K562 (cell line): Measurements from ENCODE around the gene PRKAA1. TPM values are rescaled to one million over a fixed set of nuclear protein-coding genes. Genes with fewer than 3 reads are reported as not detected.
A peak's percentile ranks its signal among the peaks of the same experiment; 100 is the strongest.

ENCODE experiments used
- BDP1 ChIP-seq: IDR thresholded peaks from 3 replicates; pipeline ENCODE4 v1.6.1; 2011; ENCODE audit not compliant: insufficient read length, insufficient read depth
- BHLHE40 ChIP-seq: IDR thresholded peaks from 2 replicates; pipeline ENCODE4 v1.6.1; 2011; ENCODE audit warnings: low read length, improper control_type of control experiment
- BMI1 ChIP-seq: fragments of 150-350 bp; IDR thresholded peaks from 2 replicates; pipeline ENCODE4 v1.6.1; 2014; ENCODE audit warnings: low read length
- BRF1 ChIP-seq: IDR thresholded peaks from 3 replicates; pipeline ENCODE4 v1.6.1; 2011; ENCODE audit warnings: borderline replicate concordance, mild to moderate bottlenecking; ENCODE audit not compliant: insufficient read length; ENCODE audit errors: extremely low read depth
- CBFA2T3 ChIP-seq: fragments of 450-650 bp; IDR thresholded peaks from 2 replicates; pipeline ENCODE4 v1.6.1; 2017
- COPS2 ChIP-seq: fragments of 450-650 bp; conservative IDR thresholded peaks from 2 replicates; pipeline ENCODE4 v1.6.1; 2016; ENCODE audit warnings: mild to moderate bottlenecking, moderate library complexity
- JUN ChIP-seq, 2 experiments: sonication (generic) in 1 of 2; formaldehyde crosslinking in 1 of 2; IDR thresholded peaks; 2 replicates each; pipeline versions ENCODE4 v1.6.1 to v1.8.0; 2012 to 2022; ENCODE audit warnings: borderline replicate concordance in 2 of 2, mild to moderate bottlenecking in 2 of 2, improper control_type of control experiment in 1 of 2, low read depth in 1 of 2, low read length in 1 of 2, missing genetic modification reagents in 1 of 2
- LEF1 ChIP-seq: fragments of 450-650 bp; IDR thresholded peaks from 2 replicates; pipeline ENCODE4 v1.6.1; 2016; ENCODE audit warnings: mild to moderate bottlenecking
- MEF2A ChIP-seq: IDR thresholded peaks from 2 replicates; pipeline ENCODE4 v1.6.1; 2011; ENCODE audit warnings: low read depth, mild to moderate bottlenecking, low read length, moderate library complexity; ENCODE audit not compliant: control insufficient read depth
- MEF2D ChIP-seq: conservative IDR thresholded peaks from 2 replicates; pipeline ENCODE4 v1.6.1; 2016; ENCODE audit warnings: low read depth, missing genetic modification characterization, missing compliant biosample characterization
- MXI1 ChIP-seq: IDR thresholded peaks from 2 replicates; pipeline ENCODE4 v1.6.1; 2011; ENCODE audit warnings: low read depth, mild to moderate bottlenecking, improper control_type of control experiment, low read length
- MYNN ChIP-seq, 2 experiments: sonication (generic); formaldehyde crosslinking in 1 of 2; IDR thresholded peaks; 2 replicates each; pipeline versions ENCODE4 v1.5.0 to v1.6.1; 2016 to 2020; ENCODE audit warnings: antibody characterized with exemption in 1 of 2, missing genetic modification reagents in 1 of 2
- STAT5B ChIP-seq: fragments of 250-450 bp; sonication (Bioruptor Pico); IDR thresholded peaks from 2 replicates; pipeline ENCODE4 v1.8.0; 2021; ENCODE audit warnings: mild to moderate bottlenecking, inconsistent platforms
- TEAD4 ChIP-seq, 2 experiments: sonication (generic) in 1 of 2; formaldehyde crosslinking in 1 of 2; IDR thresholded peaks; 2 replicates each; pipeline versions ENCODE4 v1.6.1 to v1.8.0; 2012 to 2022; ENCODE audit warnings: borderline replicate concordance in 1 of 2, inconsistent platforms in 1 of 2, low read length in 1 of 2, mild to moderate bottlenecking in 1 of 2, missing genetic modification reagents in 1 of 2
- TSC22D4 ChIP-seq: fragments of 450-650 bp; IDR thresholded peaks from 2 replicates; pipeline ENCODE4 v1.6.1; 2016; ENCODE audit warnings: missing genetic modification characterization, missing biosample characterization, control low read depth
- ZNF780A ChIP-seq: fragments of 250-450 bp; sonication (Bioruptor Pico); IDR thresholded peaks from 2 replicates; pipeline ENCODE4 v1.5.0; 2021; ENCODE audit warnings: mild to moderate bottlenecking
- polyA plus RNA-seq, 8 experiments: library from polyadenylated mRNA; depleted of rRNA in 4 of 8; stranded (reverse) in 5 of 8; unstranded in 3 of 8; fragments of >200 nt; fragmentation: Nextera tagmentation in 2 of 8; fragmentation: Illumina TruSeq in 1 of 8; extraction: Ambion mirVana in 2 of 8; extraction: Trizol in 1 of 8; gene quantifications; 2 replicates each; pipeline versions ENCODE4 v1.2.1 to v1.2.3, GENCODE V29; 2011 to 2014; ENCODE audit warnings: inconsistent platforms in 1 of 8, missing spikeins in 1 of 8
- total RNA-seq, 7 experiments: library from RNA; depleted of rRNA in 6 of 7; stranded (reverse); fragments of >200 nt in 6 of 7; fragmentation: Illumina TruSeq in 2 of 7; extraction: Trizol in 2 of 7; gene quantifications; 2 replicates each; pipeline versions ENCODE4 v1.2.1 to v1.2.3, GENCODE V29; 2011 to 2021; ENCODE audit warnings: low replicate concordance in 1 of 7
- TF ChIP-seq, protein P1 (sequence below): fragments of 450-650 bp; formaldehyde crosslinking; IDR thresholded peaks from 2 replicates; pipeline ENCODE4 v1.4.0; 2020; ENCODE audit warnings: mild to moderate bottlenecking, moderate library complexity
- TF ChIP-seq, protein P2 (sequence below): fragments of 450-650 bp; IDR thresholded peaks from 2 replicates; pipeline ENCODE4 v1.6.1; 2018; ENCODE audit not compliant: partially characterized antibody
- TF ChIP-seq, protein P3 (sequence below): fragments of 250-450 bp; sonication (Bioruptor Pico); IDR thresholded peaks from 2 replicates; pipeline ENCODE4 v1.4.0; 2020; ENCODE audit warnings: borderline replicate concordance

PRKAA1 gene
- total and polyA plus RNA-seq, 9 of the 15 experiments (the other 6 are each of a cell fraction or from before 2014, with no cell fraction given), result 24.5 to 84.0 (median 51.4) TPM

DNA sequence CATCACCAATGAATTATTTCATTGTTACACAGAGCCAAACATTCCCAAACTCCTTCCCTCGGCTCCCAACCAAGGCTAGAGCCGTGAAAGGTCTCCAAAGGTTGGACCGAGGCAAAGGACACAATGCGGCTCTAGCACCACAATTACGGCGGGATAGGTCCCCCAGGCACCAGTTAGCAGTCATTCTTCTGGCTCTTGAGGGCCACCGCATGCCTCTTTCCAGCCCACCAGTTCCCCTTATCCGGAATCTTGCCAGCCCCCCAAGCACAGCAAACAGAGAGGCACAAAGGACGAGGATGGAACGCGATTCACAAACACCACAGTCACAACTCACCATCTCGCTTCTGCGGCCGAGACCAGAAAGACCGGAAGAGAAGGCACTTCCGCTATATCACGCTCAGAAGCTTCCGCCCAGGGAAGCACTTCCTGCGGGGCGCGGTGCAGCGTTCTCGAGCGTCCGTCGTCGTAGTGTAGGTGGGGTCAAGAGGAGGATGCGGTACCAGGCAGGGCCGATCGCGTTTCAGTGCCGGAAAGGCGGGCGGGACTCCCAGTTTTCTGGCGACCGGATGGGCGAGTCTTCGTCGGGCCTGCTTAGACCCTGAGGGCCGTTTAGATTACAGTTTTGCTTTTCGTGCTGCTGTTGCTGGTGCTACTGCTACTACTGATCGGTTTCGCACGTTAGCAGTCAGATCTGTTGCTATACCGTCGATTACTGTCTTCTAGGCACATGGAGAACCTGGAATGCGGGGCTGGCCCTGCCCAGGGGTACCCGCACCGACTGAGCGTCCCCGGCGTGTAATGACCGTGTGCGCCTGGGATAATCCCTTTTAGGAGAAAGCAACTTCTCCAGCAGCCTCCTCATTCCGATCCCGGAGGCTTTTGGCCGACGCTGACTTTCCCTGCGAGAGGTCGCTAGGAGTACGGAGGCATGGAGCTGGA lies 36.9 kb upstream of the PRKAA1 start, which contains the start of gene RPL37 (continued):
- peak; percentile 63 for TF ChIP-seq MEF2A
- peak; percentile 78 for TF ChIP-seq BHLHE40
- TF ChIP-seq CBFA2T3, result peak; percentile 41; the same call in 1 of the 2 replicates
- TF ChIP-seq BMI1, result peak; percentile 37; the same call in 1 of the 2 replicates
- TF ChIP-seq ZNF780A (CRISPR knock-in tag), result no peak
- TF ChIP-seq, protein P1, sequence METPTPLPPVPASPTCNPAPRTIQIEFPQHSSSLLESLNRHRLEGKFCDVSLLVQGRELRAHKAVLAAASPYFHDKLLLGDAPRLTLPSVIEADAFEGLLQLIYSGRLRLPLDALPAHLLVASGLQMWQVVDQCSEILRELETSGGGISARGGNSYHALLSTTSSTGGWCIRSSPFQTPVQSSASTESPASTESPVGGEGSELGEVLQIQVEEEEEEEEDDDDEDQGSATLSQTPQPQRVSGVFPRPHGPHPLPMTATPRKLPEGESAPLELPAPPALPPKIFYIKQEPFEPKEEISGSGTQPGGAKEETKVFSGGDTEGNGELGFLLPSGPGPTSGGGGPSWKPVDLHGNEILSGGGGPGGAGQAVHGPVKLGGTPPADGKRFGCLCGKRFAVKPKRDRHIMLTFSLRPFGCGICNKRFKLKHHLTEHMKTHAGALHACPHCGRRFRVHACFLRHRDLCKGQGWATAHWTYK (CRISPR knock-in tag), result 0 out of 2 replicates have a peak, but pooled peaks have one; percentile 14
- TF ChIP-seq JUN (IDR thresholded peaks at IDR 0.05; ENCODE audit: borderline replicate concordance, low read depth, low read length), result 0 out of 2 replicates have a peak, but pooled peaks have one; percentile 21
- peak; percentile 36; the same call in 1 of the 2 replicates for TF ChIP-seq JUN (CRISPR knock-in tag; IDR thresholded peaks at IDR 0.05; ENCODE audit: borderline replicate concordance)
- TF ChIP-seq MEF2D (tag), result peak; percentile 71; the same call in 1 of the 2 replicates
- no peak for TF ChIP-seq TSC22D4
- no peak for TF ChIP-seq COPS2
- TF ChIP-seq STAT5B (CRISPR knock-in tag), result no peak
- TF ChIP-seq, protein P2, sequence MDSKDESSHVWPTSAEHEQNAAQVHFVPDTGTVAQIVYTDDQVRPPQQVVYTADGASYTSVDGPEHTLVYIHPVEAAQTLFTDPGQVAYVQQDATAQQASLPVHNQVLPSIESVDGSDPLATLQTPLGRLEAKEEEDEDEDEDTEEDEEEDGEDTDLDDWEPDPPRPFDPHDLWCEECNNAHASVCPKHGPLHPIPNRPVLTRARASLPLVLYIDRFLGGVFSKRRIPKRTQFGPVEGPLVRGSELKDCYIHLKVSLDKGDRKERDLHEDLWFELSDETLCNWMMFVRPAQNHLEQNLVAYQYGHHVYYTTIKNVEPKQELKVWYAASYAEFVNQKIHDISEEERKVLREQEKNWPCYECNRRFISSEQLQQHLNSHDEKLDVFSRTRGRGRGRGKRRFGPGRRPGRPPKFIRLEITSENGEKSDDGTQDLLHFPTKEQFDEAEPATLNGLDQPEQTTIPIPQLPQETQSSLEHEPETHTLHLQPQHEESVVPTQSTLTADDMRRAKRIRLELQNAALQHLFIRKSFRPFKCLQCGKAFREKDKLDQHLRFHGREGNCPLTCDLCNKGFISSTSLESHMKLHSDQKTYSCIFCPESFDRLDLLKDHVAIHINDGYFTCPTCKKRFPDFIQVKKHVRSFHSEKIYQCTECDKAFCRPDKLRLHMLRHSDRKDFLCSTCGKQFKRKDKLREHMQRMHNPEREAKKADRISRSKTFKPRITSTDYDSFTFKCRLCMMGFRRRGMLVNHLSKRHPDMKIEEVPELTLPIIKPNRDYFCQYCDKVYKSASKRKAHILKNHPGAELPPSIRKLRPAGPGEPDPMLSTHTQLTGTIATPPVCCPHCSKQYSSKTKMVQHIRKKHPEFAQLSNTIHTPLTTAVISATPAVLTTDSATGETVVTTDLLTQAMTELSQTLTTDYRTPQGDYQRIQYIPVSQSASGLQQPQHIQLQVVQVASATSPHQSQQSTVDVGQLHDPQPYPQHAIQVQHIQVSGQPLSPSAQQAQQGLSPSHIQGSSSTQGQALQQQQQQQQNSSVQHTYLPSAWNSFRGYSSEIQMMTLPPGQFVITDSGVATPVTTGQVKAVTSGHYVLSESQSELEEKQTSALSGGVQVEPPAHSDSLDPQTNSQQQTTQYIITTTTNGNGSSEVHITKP, result peak; percentile 72
- no peak for TF ChIP-seq BRF1
- TF ChIP-seq BDP1, result no peak
- TF ChIP-seq, protein P3, sequence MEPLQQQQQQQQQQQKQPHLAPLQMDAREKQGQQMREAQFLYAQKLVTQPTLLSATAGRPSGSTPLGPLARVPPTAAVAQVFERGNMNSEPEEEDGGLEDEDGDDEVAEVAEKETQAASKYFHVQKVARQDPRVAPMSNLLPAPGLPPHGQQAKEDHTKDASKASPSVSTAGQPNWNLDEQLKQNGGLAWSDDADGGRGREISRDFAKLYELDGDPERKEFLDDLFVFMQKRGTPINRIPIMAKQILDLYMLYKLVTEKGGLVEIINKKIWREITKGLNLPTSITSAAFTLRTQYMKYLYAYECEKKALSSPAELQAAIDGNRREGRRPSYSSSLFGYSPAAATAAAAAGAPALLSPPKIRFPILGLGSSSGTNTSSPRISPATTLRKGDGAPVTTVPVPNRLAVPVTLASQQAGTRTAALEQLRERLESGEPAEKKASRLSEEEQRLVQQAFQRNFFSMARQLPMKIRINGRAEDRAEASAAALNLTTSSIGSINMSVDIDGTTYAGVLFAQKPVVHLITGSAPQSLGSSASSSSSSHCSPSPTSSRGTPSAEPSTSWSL (CRISPR knock-in tag), result no peak
- peak; percentile 71 for TF ChIP-seq TEAD4 (IDR thresholded peaks at IDR 0.05; ENCODE audit: low read length)
- 0 out of 2 replicates have a peak, but pooled peaks have one; percentile 35 for TF ChIP-seq TEAD4 (CRISPR knock-in tag; IDR thresholded peaks at IDR 0.05; ENCODE audit: borderline replicate concordance)
- TF ChIP-seq LEF1, result peak; percentile 60
- TF ChIP-seq MXI1, result no peak; the same call in 1 of the 2 replicates
- TF ChIP-seq MYNN (IDR thresholded peaks at IDR 0.05), result peak; percentile 65; the same call in 1 of the 2 replicates
- TF ChIP-seq MYNN (CRISPR knock-in tag; IDR thresholded peaks at IDR 0.05), result no peak
